HCT116 (cell line): ENCODE results near the gene IL17REL. TPM values are rescaled to one million over a fixed set of nuclear protein-coding genes. Genes with fewer than 3 reads are reported as not detected.

Experiments
- ATAC-seq: fragments of 200-7000 bp; cut with Tn5 transposase; 2 replicates; pipeline ENCODE4 v1.9.1; 2020; ENCODE audit warnings: mild to moderate bottlenecking, moderate library complexity
- BruUV-seq: library from RNA; stranded (reverse); fragments of 400-500 nt; replicated peaks from 2 replicates; lab custom pipeline; 2021; lab: Mats Ljungman, UMichigan
- CTCF ChIA-PET: fragments of 300-600 bp; sonication (Branson Sonifier 250); formaldehyde crosslinking; loops from one replicate; lab custom pipeline; 2021; ENCODE audit warnings: antibody characterized with exemption; lab: Charles Lee
- POLR2A ChIA-PET: fragments of 300-600, 350-600 bp; sonication (Branson Sonifier 250); formaldehyde crosslinking; loops from one replicate; lab custom pipeline; 2021; ENCODE audit warnings: antibody characterized with exemption; lab: Charles Lee
- RAD21 ChIA-PET, 2 experiments: fragments of 300-600 bp; sonication (Branson Sonifier 250); formaldehyde crosslinking; loops; one replicate each; lab custom pipeline; 2023; ENCODE audit warnings: low total read pairs in 2 of 2; ENCODE audit not compliant: uncharacterized antibody in 2 of 2, unreplicated experiment in 2 of 2, low non-redundant PET in 1 of 2; lab: Charles Lee
- DNase-seq: peaks from one replicate; pipeline ENCODE4 v3.0.0-alpha.2; 2010; ENCODE audit warnings: low read depth, low spot score
- H2AFZ ChIP-seq: fragments of 200-600 bp; shearing (Covaris generic), sonication (generic); 2 replicates; pipeline ENCODE4 v1.6.1; 2017; ENCODE audit warnings: low read depth, mixed run types, mixed read lengths, antibody characterized with exemption, low read length; ENCODE audit not compliant: poor library complexity, severe bottlenecking
- H3K27ac ChIP-seq: 2 replicates; pipeline ENCODE4 v1.5.1; 2012; ENCODE audit warnings: low read depth, low read length
- H3K27me3 ChIP-seq: fragments of 200-600 bp; sonication (generic); 2 replicates; pipeline ENCODE4 v1.6.1; 2016; ENCODE audit warnings: mixed run types, low read length, mixed read lengths; ENCODE audit not compliant: insufficient read depth
- H3K36me3 ChIP-seq, 2 experiments: fragments of 200-500 bp in 1 of 2; fragments of 200-600 bp in 1 of 2; sonication (Bioruptor generic) in 1 of 2; sonication (generic) in 1 of 2; 2 replicates each; pipeline versions ENCODE4 v1.5.1 to v1.6.1; 2014 to 2016; ENCODE audit warnings: low read length in 2 of 2, inconsistent platforms in 1 of 2, mixed read lengths in 1 of 2, mixed run types in 1 of 2; ENCODE audit not compliant: insufficient read depth in 2 of 2, control insufficient read depth in 1 of 2
- H3K4me1 ChIP-seq, 2 experiments: fragments of 200-600 bp in 1 of 2; sonication (generic) in 1 of 2; 2 replicates each; pipeline versions ENCODE4 v1.5.1 to v1.6.1; 2012 to 2017; ENCODE audit warnings: low read length in 2 of 2, inconsistent platforms in 1 of 2, mild to moderate bottlenecking in 1 of 2, mixed read lengths in 1 of 2, mixed run types in 1 of 2, moderate library complexity in 1 of 2; ENCODE audit not compliant: insufficient read depth in 2 of 2, control insufficient read depth in 1 of 2
- H3K4me2 ChIP-seq: fragments of 200-600 bp; sonication (generic); 2 replicates; pipeline ENCODE4 v1.6.1; 2017; ENCODE audit warnings: mixed run types, low read length, mixed read lengths
- H3K4me3 ChIP-seq, 2 experiments: fragments of 200-600 bp in 1 of 2; sonication (generic) in 1 of 2; replicated peaks in 1 of 2; 2 replicates each; pipeline ENCODE4 v1.5.1; 2011 to 2016; ENCODE audit warnings: low read length in 2 of 2, control low read depth in 1 of 2, low read depth in 1 of 2, mild to moderate bottlenecking in 1 of 2, mixed read lengths in 1 of 2, mixed run types in 1 of 2
- H3K79me2 ChIP-seq: fragments of 200-600 bp; sonication (generic); 2 replicates; pipeline ENCODE4 v1.6.1; 2017; ENCODE audit warnings: mild to moderate bottlenecking, mixed run types, low read length, moderate library complexity, mixed read lengths; ENCODE audit not compliant: insufficient read depth
- H3K9ac ChIP-seq: fragments of 200-600 bp; sonication (generic); 2 replicates; pipeline ENCODE4 v1.6.1; 2016; ENCODE audit warnings: low read length, mixed read lengths
- H3K9me2 ChIP-seq: fragments of 200-600 bp; sonication (generic), shearing (Covaris generic); 2 replicates; pipeline ENCODE4 v1.6.1; 2017; ENCODE audit warnings: mixed run types, mild to moderate bottlenecking, moderate library complexity; ENCODE audit not compliant: insufficient read depth
- H3K9me3 ChIP-seq, 2 experiments: fragments of 200-500 bp in 1 of 2; fragments of 200-600 bp in 1 of 2; sonication (Bioruptor generic) in 1 of 2; sonication (generic) in 1 of 2; 2 replicates each; pipeline ENCODE4 v1.6.1; 2014 to 2017; ENCODE audit warnings: low read length in 2 of 2, mixed read lengths in 2 of 2, inconsistent platforms in 1 of 2, low read depth in 1 of 2, mild to moderate bottlenecking in 1 of 2, mixed run types in 1 of 2, moderate library complexity in 1 of 2; ENCODE audit not compliant: control insufficient read depth in 1 of 2, insufficient read depth in 1 of 2
- H4K20me1 ChIP-seq: fragments of 200-600 bp; sonication (generic), shearing (Covaris generic); 2 replicates; pipeline ENCODE4 v1.6.1; 2017; ENCODE audit warnings: mixed run types, mild to moderate bottlenecking, moderate library complexity; ENCODE audit not compliant: insufficient read depth
- EGR1 ChIP-seq: IDR thresholded peaks from 2 replicates; pipeline ENCODE4 v1.6.1; 2012; ENCODE audit warnings: low read depth
- ELF1 ChIP-seq: IDR thresholded peaks from 2 replicates; pipeline ENCODE4 v1.6.1; 2012; ENCODE audit warnings: low read depth, borderline replicate concordance
- EZH2phosphoT487 ChIP-seq: fragments of 200-600 bp; IDR thresholded peaks from 2 replicates; pipeline ENCODE4 v1.6.1; 2018; ENCODE audit warnings: antibody characterized with exemption, borderline replicate concordance
- FOSL1 ChIP-seq: IDR thresholded peaks from 2 replicates; pipeline ENCODE4 v1.6.1; 2012; ENCODE audit warnings: low read depth
- JUND ChIP-seq: IDR thresholded peaks from 2 replicates; pipeline ENCODE4 v1.6.1; 2012
- POLR2A ChIP-seq: IDR thresholded peaks from 2 replicates; pipeline ENCODE4 v1.7.0; 2011; ENCODE audit warnings: borderline replicate concordance; ENCODE audit not compliant: insufficient read depth, insufficient read length; ENCODE audit errors: extremely low read depth
- POLR2AphosphoS5 ChIP-seq: IDR thresholded peaks from 2 replicates; pipeline ENCODE4 v1.6.1; 2011; ENCODE audit warnings: mild to moderate bottlenecking, low read depth, low read length, moderate library complexity
- RAD21 ChIP-seq: IDR thresholded peaks from 2 replicates; pipeline ENCODE4 v1.6.1; 2012; ENCODE audit warnings: low read depth, mild to moderate bottlenecking
- SIN3A ChIP-seq: IDR thresholded peaks from 2 replicates; pipeline ENCODE4 v1.6.1; 2012; ENCODE audit warnings: low read depth
- SRF ChIP-seq: IDR thresholded peaks from 2 replicates; pipeline ENCODE4 v1.6.1; 2012; ENCODE audit warnings: low read depth
- TCF7L2 ChIP-seq: IDR thresholded peaks from 2 replicates; pipeline ENCODE4 v1.7.0; 2011; ENCODE audit warnings: borderline replicate concordance, inconsistent platforms; ENCODE audit not compliant: insufficient read depth, insufficient read length; ENCODE audit errors: extremely low read depth
- YY1 ChIP-seq: IDR thresholded peaks from 2 replicates; pipeline ENCODE4 v1.6.1; 2011; ENCODE audit warnings: low read length, low read depth, moderate library complexity, mild to moderate bottlenecking; ENCODE audit not compliant: insufficient replicate concordance; ENCODE audit errors: extremely low read depth
- ZFX ChIP-seq: fragments of 450-650 bp; IDR thresholded peaks from 2 replicates; pipeline ENCODE4 v1.6.1; 2017
- ZNF274 ChIP-seq: fragments of 200-500 bp; sonication (Bioruptor generic); IDR thresholded peaks from 2 replicates; pipeline ENCODE4 v1.6.1; 2014; ENCODE audit warnings: mild to moderate bottlenecking, low read depth, low read length, inconsistent platforms
- intact Hi-C: fragments of 100-400 bp; cut with micrococcal nuclease; formaldehyde crosslinking; loops from 2 replicates; pipeline ENCODE4 v1.10.0; 2022
- total RNA-seq: library from RNA; stranded (reverse); gene quantifications from one replicate; pipeline ENCODE4 v1.2.1, GENCODE V29; 2021; ENCODE audit not compliant: unreplicated experiment
- TF ChIP-seq, protein P1 (sequence below): IDR thresholded peaks from 2 replicates; pipeline ENCODE4 v1.6.1; 2012; ENCODE audit warnings: low read depth
- TF ChIP-seq, protein P2 (sequence below): IDR thresholded peaks from 2 replicates; pipeline ENCODE4 v1.6.1; 2012
- TF ChIP-seq, protein P3 (sequence below): IDR thresholded peaks from 2 replicates; pipeline ENCODE4 v1.6.1; 2011; ENCODE audit warnings: mild to moderate bottlenecking, low read length, moderate library complexity; ENCODE audit not compliant: insufficient replicate concordance; ENCODE audit errors: extremely low read depth
- TF ChIP-seq, protein P4 (sequence below), 3 experiments: fragments of 200-600 bp in 1 of 3; sonication (generic) in 1 of 3; IDR thresholded peaks in 2 of 3; conservative IDR thresholded peaks in 1 of 3; 2 replicates each; pipeline ENCODE4 v1.5.1; 2012 to 2017; ENCODE audit warnings: low read depth in 2 of 3, low read length in 2 of 3, antibody characterized with exemption in 1 of 3, borderline replicate concordance in 1 of 3, control low read depth in 1 of 3, mild to moderate bottlenecking in 1 of 3, mixed read lengths in 1 of 3, mixed run types in 1 of 3, moderate library complexity in 1 of 3; ENCODE audit not compliant: insufficient read depth in 1 of 3
- TF ChIP-seq, protein P5 (sequence below): IDR thresholded peaks from 2 replicates; pipeline ENCODE4 v1.6.1; 2012

The IL17REL gene
- total RNA-seq, 1 experiment from 2014 or later = not detected

DNA sequence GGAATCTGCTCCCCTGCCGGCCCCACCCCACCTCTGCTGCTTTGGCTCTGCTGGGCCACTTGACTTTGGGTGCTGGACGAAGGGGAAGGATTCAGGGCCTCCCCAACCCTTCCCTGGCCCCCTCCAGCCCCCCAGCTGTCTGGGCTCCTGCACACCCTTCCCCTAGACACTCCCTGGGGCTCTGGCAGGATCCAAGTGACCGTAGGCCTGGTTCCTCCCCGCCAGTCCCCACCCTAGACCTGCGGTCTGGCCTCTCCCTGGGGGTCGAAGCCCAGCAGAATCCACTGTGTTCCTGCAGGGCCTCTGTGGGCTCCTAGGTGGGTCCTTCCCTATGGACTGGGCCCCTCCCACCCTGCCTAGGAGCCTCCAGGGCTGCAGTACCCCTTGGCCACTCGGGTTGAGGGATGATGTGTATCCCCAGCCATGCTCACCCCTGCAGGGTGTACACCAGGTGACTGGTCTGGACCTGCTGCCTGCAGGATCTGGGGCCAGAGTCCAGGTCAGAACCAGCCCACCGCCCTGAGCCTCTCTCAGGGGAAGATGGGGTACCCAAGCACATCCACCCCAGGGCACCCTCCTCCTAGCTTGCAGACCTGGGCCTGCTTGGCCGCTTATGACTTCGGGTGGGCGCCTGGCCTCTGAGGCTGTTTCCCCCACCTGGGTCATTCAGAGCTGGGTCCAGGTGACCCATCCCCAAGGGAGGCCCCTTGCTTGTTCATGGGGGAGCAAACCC lies 46.4 kb downstream of the IL17REL start:
- Histone ChIP-seq H3K9me3 (no peaks in the 10 kb centered on the region), H2AFZ (no peak overlapping the region), H3K4me3 (no peak overlapping the region), H3K9ac (no peak overlapping the region), H3K36me3 (peaks cover 18 to 34% of the 10 kb centered on the region in 2 experiments; a peak in 3 of 4 replicates), H3K27me3 (no peaks in the 10 kb centered on the region), H3K27ac (peak overlapping the region; percentile 48; the same call in 1 of the 2 replicates), H3K4me2 (no peak overlapping the region), H3K9me2 (no peaks in the 10 kb centered on the region), H3K4me1 (peaks cover 38 to 75% of the 10 kb centered on the region in 2 experiments), H3K79me2 (peaks cover 42% of the 10 kb centered on the region), H4K20me1 (peaks cover 16% of the 10 kb centered on the region; the same call in 1 of the 2 replicates)
- DNase-seq (no peak), ATAC-seq (no peak)
- ChIA-PET POLR2A (interaction anchor here (0.6 kb wide), 1 partner anchor 33 kb away, joined by 3 read pairs; no protein-coding TSS in a partner anchor), CTCF (interaction anchor here (1.8 kb wide), 1 partner anchor 35 kb away, joined by 5 read pairs; no protein-coding TSS in a partner anchor), RAD21 (no interaction called here)
- BruUV-seq = no TSS peak
- intact Hi-C loops = no loop called here
- TF ChIP-seq, protein P1, sequence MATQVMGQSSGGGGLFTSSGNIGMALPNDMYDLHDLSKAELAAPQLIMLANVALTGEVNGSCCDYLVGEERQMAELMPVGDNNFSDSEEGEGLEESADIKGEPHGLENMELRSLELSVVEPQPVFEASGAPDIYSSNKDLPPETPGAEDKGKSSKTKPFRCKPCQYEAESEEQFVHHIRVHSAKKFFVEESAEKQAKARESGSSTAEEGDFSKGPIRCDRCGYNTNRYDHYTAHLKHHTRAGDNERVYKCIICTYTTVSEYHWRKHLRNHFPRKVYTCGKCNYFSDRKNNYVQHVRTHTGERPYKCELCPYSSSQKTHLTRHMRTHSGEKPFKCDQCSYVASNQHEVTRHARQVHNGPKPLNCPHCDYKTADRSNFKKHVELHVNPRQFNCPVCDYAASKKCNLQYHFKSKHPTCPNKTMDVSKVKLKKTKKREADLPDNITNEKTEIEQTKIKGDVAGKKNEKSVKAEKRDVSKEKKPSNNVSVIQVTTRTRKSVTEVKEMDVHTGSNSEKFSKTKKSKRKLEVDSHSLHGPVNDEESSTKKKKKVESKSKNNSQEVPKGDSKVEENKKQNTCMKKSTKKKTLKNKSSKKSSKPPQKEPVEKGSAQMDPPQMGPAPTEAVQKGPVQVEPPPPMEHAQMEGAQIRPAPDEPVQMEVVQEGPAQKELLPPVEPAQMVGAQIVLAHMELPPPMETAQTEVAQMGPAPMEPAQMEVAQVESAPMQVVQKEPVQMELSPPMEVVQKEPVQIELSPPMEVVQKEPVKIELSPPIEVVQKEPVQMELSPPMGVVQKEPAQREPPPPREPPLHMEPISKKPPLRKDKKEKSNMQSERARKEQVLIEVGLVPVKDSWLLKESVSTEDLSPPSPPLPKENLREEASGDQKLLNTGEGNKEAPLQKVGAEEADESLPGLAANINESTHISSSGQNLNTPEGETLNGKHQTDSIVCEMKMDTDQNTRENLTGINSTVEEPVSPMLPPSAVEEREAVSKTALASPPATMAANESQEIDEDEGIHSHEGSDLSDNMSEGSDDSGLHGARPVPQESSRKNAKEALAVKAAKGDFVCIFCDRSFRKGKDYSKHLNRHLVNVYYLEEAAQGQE = no peak
- TF ChIP-seq SIN3A = no peak
- TF ChIP-seq YY1 = no peak
- TF ChIP-seq, protein P2, sequence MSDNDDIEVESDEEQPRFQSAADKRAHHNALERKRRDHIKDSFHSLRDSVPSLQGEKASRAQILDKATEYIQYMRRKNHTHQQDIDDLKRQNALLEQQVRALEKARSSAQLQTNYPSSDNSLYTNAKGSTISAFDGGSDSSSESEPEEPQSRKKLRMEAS = no peak
- no peak for TF ChIP-seq POLR2AphosphoS5
- no peak for TF ChIP-seq ZFX
- no peak for TF ChIP-seq FOSL1
- TF ChIP-seq, protein P3, sequence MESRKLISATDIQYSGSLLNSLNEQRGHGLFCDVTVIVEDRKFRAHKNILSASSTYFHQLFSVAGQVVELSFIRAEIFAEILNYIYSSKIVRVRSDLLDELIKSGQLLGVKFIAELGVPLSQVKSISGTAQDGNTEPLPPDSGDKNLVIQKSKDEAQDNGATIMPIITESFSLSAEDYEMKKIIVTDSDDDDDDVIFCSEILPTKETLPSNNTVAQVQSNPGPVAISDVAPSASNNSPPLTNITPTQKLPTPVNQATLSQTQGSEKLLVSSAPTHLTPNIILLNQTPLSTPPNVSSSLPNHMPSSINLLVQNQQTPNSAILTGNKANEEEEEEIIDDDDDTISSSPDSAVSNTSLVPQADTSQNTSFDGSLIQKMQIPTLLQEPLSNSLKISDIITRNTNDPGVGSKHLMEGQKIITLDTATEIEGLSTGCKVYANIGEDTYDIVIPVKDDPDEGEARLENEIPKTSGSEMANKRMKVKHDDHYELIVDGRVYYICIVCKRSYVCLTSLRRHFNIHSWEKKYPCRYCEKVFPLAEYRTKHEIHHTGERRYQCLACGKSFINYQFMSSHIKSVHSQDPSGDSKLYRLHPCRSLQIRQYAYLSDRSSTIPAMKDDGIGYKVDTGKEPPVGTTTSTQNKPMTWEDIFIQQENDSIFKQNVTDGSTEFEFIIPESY = no peak
- no peak for TF ChIP-seq JUND
- no peak for TF ChIP-seq EZH2phosphoT487
- TF ChIP-seq RAD21 = no peak
- TF ChIP-seq SRF = no peak
- TF ChIP-seq, protein P4, sequence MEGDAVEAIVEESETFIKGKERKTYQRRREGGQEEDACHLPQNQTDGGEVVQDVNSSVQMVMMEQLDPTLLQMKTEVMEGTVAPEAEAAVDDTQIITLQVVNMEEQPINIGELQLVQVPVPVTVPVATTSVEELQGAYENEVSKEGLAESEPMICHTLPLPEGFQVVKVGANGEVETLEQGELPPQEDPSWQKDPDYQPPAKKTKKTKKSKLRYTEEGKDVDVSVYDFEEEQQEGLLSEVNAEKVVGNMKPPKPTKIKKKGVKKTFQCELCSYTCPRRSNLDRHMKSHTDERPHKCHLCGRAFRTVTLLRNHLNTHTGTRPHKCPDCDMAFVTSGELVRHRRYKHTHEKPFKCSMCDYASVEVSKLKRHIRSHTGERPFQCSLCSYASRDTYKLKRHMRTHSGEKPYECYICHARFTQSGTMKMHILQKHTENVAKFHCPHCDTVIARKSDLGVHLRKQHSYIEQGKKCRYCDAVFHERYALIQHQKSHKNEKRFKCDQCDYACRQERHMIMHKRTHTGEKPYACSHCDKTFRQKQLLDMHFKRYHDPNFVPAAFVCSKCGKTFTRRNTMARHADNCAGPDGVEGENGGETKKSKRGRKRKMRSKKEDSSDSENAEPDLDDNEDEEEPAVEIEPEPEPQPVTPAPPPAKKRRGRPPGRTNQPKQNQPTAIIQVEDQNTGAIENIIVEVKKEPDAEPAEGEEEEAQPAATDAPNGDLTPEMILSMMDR (IDR thresholded peaks at IDR 0.05 in 2 of 3, conservative IDR thresholded peaks at IDR 0.05 in 1 of 3; ENCODE audit: borderline replicate concordance in 1 of 3, insufficient read depth in 1 of 3, low read depth in 2 of 3, low read length in 2 of 3) = no peak
- TF ChIP-seq ELF1 = no peak
- no peak for TF ChIP-seq POLR2A
- TF ChIP-seq, protein P5, sequence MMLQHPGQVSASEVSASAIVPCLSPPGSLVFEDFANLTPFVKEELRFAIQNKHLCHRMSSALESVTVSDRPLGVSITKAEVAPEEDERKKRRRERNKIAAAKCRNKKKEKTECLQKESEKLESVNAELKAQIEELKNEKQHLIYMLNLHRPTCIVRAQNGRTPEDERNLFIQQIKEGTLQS = no peak
- no peak for TF ChIP-seq TCF7L2
- TF ChIP-seq ZNF274 = no peak
- no peak for TF ChIP-seq EGR1
